Progenitor cell of endocrine pancreas (in vitro differentiated cells): Measurements from ENCODE around the gene FAM217B. TPM values are rescaled to one million over a fixed set of nuclear protein-coding genes. Genes with fewer than 3 reads are reported as not detected.

Source experiments
- DNase-seq: peaks from one replicate; pipeline ENCODE4 v3.0.0; 2021; ENCODE audit warnings: low spot score; ENCODE audit not compliant: unreplicated experiment
- H3K27ac Mint-ChIP-seq: 2 replicates; pipeline ENCODE4 v1.8.0; 2021; ENCODE audit warnings: mild to moderate bottlenecking, moderate library complexity, mixed read lengths
- H3K27me3 Mint-ChIP-seq: 2 replicates; pipeline ENCODE4 v1.8.0; 2021; ENCODE audit warnings: mixed read lengths
- H3K36me3 Mint-ChIP-seq: 2 replicates; pipeline ENCODE4 v1.8.0; 2022; ENCODE audit warnings: mixed read lengths; ENCODE audit not compliant: insufficient read depth
- H3K4me1 Mint-ChIP-seq: 2 replicates; pipeline ENCODE4 v1.8.0; 2021; ENCODE audit warnings: low read depth, mixed read lengths
- H3K4me3 Mint-ChIP-seq: 2 replicates; pipeline ENCODE4 v1.8.0; 2021; ENCODE audit warnings: low read depth, mild to moderate bottlenecking, moderate library complexity, mixed read lengths
- H3K9me3 Mint-ChIP-seq: 2 replicates; pipeline ENCODE4 v1.8.0; 2021; ENCODE audit warnings: low read depth, mixed read lengths
- total RNA-seq: library from RNA; stranded (reverse); gene quantifications from 2 replicates; pipeline ENCODE4 v1.2.1, GENCODE V29; 2021
- TF ChIP-seq, protein P1 (sequence below): fragments of 200-600 bp; sonication (generic); IDR thresholded peaks from one replicate; pipeline ENCODE4 v1.5.0; 2021; ENCODE audit warnings: antibody characterized with exemption, mild to moderate bottlenecking; ENCODE audit not compliant: unreplicated experiment

The FAM217B gene
- total RNA-seq, 1 donor from 2014 or later, result 18.0 TPM

DNA sequence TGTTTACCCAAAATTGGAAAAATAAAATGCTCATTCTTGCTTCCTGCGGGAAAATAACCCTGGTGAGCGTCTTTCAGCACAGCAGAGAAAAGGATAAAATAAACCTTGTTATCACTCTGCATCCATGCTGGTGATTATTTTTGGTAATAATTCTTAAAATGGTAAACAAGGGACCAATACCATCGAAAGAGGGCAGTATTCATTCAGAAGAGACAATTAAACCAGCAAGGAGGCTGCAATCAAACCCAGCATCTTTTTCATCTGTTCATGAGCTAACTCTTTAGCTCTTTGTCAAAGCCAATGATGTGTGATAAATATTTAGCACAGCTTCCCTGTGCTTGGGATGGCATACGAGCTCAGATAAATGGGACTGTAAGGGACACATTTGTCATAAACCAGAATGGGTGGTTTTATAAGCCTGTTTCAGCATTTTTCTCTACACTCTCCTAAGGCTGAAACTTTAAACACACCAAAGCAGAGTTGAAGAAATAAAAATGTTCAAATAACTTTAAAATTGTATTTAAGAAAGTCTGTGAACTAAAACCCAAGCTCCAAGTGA is 52.4 kb downstream of the FAM217B start:
- DNase-seq, result no peak
- Mint-ChIP-seq H3K9me3 (no peaks in the 10 kb centered on the region), H3K4me3 (no peak overlapping the region), H3K36me3 (peaks cover 18% of the 10 kb centered on the region), H3K4me1 (peaks cover 9% of the 10 kb centered on the region), H3K27me3 (peaks cover 12% of the 10 kb centered on the region), H3K27ac (no peak overlapping the region)
- TF ChIP-seq, protein P1, sequence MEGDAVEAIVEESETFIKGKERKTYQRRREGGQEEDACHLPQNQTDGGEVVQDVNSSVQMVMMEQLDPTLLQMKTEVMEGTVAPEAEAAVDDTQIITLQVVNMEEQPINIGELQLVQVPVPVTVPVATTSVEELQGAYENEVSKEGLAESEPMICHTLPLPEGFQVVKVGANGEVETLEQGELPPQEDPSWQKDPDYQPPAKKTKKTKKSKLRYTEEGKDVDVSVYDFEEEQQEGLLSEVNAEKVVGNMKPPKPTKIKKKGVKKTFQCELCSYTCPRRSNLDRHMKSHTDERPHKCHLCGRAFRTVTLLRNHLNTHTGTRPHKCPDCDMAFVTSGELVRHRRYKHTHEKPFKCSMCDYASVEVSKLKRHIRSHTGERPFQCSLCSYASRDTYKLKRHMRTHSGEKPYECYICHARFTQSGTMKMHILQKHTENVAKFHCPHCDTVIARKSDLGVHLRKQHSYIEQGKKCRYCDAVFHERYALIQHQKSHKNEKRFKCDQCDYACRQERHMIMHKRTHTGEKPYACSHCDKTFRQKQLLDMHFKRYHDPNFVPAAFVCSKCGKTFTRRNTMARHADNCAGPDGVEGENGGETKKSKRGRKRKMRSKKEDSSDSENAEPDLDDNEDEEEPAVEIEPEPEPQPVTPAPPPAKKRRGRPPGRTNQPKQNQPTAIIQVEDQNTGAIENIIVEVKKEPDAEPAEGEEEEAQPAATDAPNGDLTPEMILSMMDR, result no peak

DNA sequence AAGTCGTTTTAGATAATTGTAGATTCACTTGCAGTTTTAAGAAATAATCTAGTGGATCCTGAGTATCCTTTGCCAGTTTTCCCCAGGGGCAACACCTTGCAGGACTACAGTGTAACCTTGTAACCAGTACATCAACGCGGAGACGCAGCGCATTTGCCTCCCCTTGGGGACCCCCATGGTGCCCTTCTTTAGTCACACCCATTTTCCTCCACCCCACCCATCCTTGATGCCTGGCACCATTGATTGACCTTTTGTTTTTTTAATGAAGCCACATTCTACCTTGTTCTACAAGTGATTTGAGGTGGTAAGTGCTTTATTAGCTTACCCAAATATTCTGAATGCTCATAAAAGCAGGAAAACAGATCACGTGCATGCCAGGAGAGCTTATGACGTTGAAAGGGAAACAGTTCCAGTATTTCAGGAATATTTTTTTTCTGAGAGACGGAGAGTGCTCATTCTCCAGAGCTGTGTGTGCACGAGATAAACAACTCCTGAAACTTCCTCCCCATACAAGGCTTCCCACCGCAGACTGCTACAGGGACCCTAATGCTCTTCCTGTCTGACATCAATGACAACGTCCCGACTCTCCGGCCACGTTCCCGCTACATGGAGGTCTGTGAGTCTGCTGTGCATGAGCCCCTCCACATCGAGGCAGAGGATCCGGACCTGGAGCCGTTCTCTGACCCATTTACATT is 53.7 kb downstream of the FAM217B start:
- no peaks in the 10 kb centered on the region for H3K9me3 Mint-ChIP-seq
- H3K27me3 Mint-ChIP-seq, result peaks cover 9% of the 10 kb centered on the region
- peaks cover 9% of the 10 kb centered on the region for H3K4me1 Mint-ChIP-seq
- no peak for DNase-seq
- no peak overlapping the region for H3K27ac Mint-ChIP-seq
- peaks cover 16% of the 10 kb centered on the region for H3K36me3 Mint-ChIP-seq
- H3K4me3 Mint-ChIP-seq, result no peak overlapping the region
- TF ChIP-seq, protein P1, result no peak

DNA sequence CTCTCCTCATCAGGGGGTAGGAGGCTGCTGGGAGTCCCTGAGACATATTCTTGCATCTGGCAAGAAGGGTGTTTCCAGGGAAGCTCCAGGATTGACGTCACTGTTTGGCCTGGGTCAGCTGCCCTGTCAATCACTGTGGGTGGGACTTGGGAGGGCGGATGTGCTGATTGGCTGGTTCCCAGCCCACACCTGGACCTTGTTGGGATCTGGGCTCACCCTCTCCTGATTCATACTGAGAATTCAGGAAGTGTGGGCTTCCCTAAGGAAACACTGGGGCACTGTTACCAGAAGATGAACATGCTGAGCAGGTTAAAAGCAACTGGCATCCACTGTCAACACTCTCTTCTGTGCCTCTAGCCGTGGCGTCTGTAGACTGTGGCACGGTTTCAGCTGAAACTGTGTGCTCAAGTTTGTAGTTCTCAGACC is 54.5 kb downstream of the FAM217B start:
- peaks cover 16% of the 10 kb centered on the region for H3K36me3 Mint-ChIP-seq
- H3K9me3 Mint-ChIP-seq, result no peaks in the 10 kb centered on the region
- H3K4me3 Mint-ChIP-seq, result no peak overlapping the region
- no peak overlapping the region for H3K27ac Mint-ChIP-seq
- H3K27me3 Mint-ChIP-seq, result peaks cover 8% of the 10 kb centered on the region
- DNase-seq, result no peak
- H3K4me1 Mint-ChIP-seq, result peaks cover 9% of the 10 kb centered on the region
- TF ChIP-seq, protein P1, result no peak

DNA sequence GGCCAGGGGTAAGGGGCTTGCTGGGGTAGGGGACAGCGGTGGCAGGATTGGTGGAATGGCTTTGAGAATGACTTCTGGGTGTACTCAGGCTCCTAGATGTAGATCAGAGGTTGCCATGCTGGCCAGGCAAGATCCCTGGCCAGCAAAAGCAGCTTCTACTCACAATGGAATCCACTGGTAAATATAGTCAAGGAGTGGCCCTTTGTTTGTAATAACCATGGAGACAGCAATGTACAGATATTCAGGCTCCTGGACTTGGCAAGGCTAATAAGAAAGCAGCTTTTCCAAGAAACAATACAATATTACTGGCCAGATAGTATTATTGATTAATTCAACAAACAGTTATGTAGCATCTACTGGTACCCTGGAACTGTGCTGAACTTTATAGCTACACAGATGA is 55.9 kb downstream of the FAM217B start:
- Mint-ChIP-seq H3K9me3 (no peaks in the 10 kb centered on the region), H3K27ac (no peak overlapping the region), H3K36me3 (peaks cover 11% of the 10 kb centered on the region), H3K4me3 (no peak overlapping the region), H3K4me1 (peaks cover 19% of the 10 kb centered on the region), H3K27me3 (peaks cover 4% of the 10 kb centered on the region)
- DNase-seq, result no peak
- TF ChIP-seq, protein P1, result no peak

DNA sequence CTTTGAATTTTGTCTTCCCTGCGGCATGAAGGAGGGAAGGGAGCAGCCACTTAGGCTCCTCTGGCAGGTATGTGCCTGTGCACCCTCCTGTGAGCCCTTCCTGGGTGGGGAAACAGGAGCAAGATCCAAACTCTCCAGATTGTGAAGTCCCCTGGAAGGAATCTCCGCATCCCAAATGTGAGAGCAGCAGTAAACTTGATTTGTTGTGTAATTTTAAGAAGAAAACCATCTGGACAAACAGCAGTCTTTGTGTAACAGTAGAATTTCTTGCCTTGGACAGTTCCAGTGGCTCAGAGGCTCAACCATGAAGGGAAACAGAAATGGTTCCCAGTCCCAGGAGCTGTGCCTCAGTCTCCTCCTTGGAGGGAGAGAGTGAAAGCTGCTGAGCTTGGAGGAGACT is 57.7 kb downstream of the FAM217B start:
- Mint-ChIP-seq H3K9me3 (no peaks in the 10 kb centered on the region), H3K27ac (no peak overlapping the region), H3K27me3 (peaks cover 4% of the 10 kb centered on the region), H3K4me1 (peaks cover 21% of the 10 kb centered on the region), H3K4me3 (no peak overlapping the region), H3K36me3 (peaks cover 9% of the 10 kb centered on the region)
- TF ChIP-seq, protein P1, result no peak
- DNase-seq, result no peak

Other genes starting within 250 kb of the FAM217B start
- gene SYCP2, start 6.8 kb upstream of the FAM217B start, total RNA-seq, result 1.4 and 2.2 TPM in 2 replicates
- gene PPP1R3D, start 84 bp upstream of the FAM217B start, total RNA-seq, result 5.2 and 5.3 TPM in 2 replicates
- gene CDH26, start 18.0 kb downstream of the FAM217B start, total RNA-seq, result 13.4 and 17.1 TPM in 2 replicates